B cell (primary cell): Measurements from ENCODE around the gene DDRGK1. TPM values are rescaled to one million over a fixed set of nuclear protein-coding genes. Genes with fewer than 3 reads are reported as not detected.

ENCODE experiments used
- ATAC-seq: fragments of 200-7000 bp; cut with Tn5 transposase; one replicate; pipeline ENCODE4 v1.10.0; 2021; ENCODE audit warnings: low read depth, mild to moderate bottlenecking, moderate number of reproducible peaks, moderate library complexity
- CTCF ChIA-PET: fragments of 350-600 bp; sonication (Branson Sonifier 250); formaldehyde crosslinking; loops from one replicate; lab custom pipeline; 2021; ENCODE audit warnings: antibody characterized with exemption, inconsistent platforms; lab: Charles Lee
- POLR2A ChIA-PET: fragments of 350-600 bp; sonication (Branson Sonifier 250); formaldehyde crosslinking; loops from one replicate; lab custom pipeline; 2021; ENCODE audit warnings: antibody characterized with exemption; lab: Charles Lee
- DNase-seq: peaks from one replicate; pipeline ENCODE4 v3.0.0; 2013
- H2AFZ ChIP-seq: 2 replicates; pipeline ENCODE4 v1.6.1; 2012; ENCODE audit warnings: mild to moderate bottlenecking, low read depth, low read length; ENCODE audit not compliant: insufficient read depth, poor library complexity, severe bottlenecking
- H3K27ac ChIP-seq, 2 donors: 1 replicate in 1 of 2; 2 replicates in 1 of 2; pipeline ENCODE4 v1.5.1; 2012 to 2013; ENCODE audit warnings: low read length in 2 of 2, mild to moderate bottlenecking in 2 of 2, moderate library complexity in 1 of 2
- H3K27me3 ChIP-seq, 4 experiments: fragments of 200-600 bp in 1 of 4; sonication (generic) in 1 of 4; replicated peaks in 1 of 4; 1 replicate in 2 of 4; 2 replicates in 2 of 4; pipeline versions ENCODE4 v1.6.1 to v1.7.0; 2013 to 2016; ENCODE audit warnings: low read length in 3 of 4, mild to moderate bottlenecking in 2 of 4, mixed read lengths in 1 of 4, moderate library complexity in 1 of 4; ENCODE audit not compliant: insufficient read depth in 4 of 4, control insufficient read depth in 3 of 4; ENCODE audit errors: control extremely low read depth in 1 of 4
- H3K36me3 ChIP-seq, 2 experiments: replicated peaks in 1 of 2; 1 replicate in 1 of 2; 2 replicates in 1 of 2; pipeline versions ENCODE4 v1.6.1 to v1.7.1; 2013; ENCODE audit warnings: low read length in 1 of 2; ENCODE audit not compliant: insufficient read depth in 2 of 2, control insufficient read depth in 1 of 2; ENCODE audit errors: control extremely low read depth in 1 of 2, extremely low read depth in 1 of 2
- H3K4me1 ChIP-seq, 2 donors: fragments of 200-600 bp in 1 of 2; sonication (generic) in 1 of 2; 1 replicate in 1 of 2; 2 replicates in 1 of 2; pipeline versions ENCODE4 v1.5.1 to v1.6.1; 2013 to 2017; ENCODE audit warnings: low read length in 2 of 2; ENCODE audit not compliant: control insufficient read depth in 2 of 2, insufficient read depth in 2 of 2
- H3K4me2 ChIP-seq: replicated peaks from 2 replicates; pipeline ENCODE3; 2012; ENCODE audit warnings: mild to moderate bottlenecking, low read depth, low read length; ENCODE audit not compliant: poor library complexity, severe bottlenecking
- H3K4me3 ChIP-seq, 5 experiments: fragments of 200-600 bp in 1 of 5; sonication (generic) in 1 of 5; 1 replicate in 3 of 5; 2 replicates in 2 of 5; pipeline versions ENCODE4 v1.5.1 to v1.7.0; 2011 to 2016; ENCODE audit warnings: low read length in 4 of 5, mild to moderate bottlenecking in 4 of 5, low read depth in 2 of 5, control low read depth in 1 of 5, moderate library complexity in 1 of 5; ENCODE audit not compliant: insufficient read depth in 1 of 5; ENCODE audit errors: control extremely low read depth in 1 of 5, extremely low read depth in 1 of 5
- H3K79me2 ChIP-seq: fragments of 200-600 bp; sonication (generic); one replicate; pipeline ENCODE4 v1.6.0; 2016; ENCODE audit warnings: low read length; ENCODE audit not compliant: control insufficient read depth, insufficient read depth
- H3K9ac ChIP-seq: fragments of 200-600 bp; sonication (generic); 2 replicates; pipeline ENCODE4 v1.6.1; 2017; ENCODE audit warnings: mild to moderate bottlenecking, low read length, moderate library complexity
- H3K9me3 ChIP-seq, 3 donors: one replicate each; pipeline versions ENCODE4 v1.6.1 to v1.7.1; 2013; ENCODE audit warnings: low read length in 2 of 3; ENCODE audit not compliant: control insufficient read depth in 2 of 3, insufficient read depth in 1 of 3; ENCODE audit errors: control extremely low read depth in 1 of 3
- H4K20me1 ChIP-seq: 2 replicates; pipeline ENCODE4 v1.6.0; 2012; ENCODE audit warnings: mild to moderate bottlenecking, low read length; ENCODE audit not compliant: insufficient read depth, control insufficient read depth, poor library complexity, severe bottlenecking
- H3K27ac Mint-ChIP-seq: one replicate; pipeline ENCODE4 v1.8.0; 2021; ENCODE audit warnings: mixed read lengths
- H3K27me3 Mint-ChIP-seq: one replicate; pipeline ENCODE4 v1.8.0; 2021; ENCODE audit warnings: mixed read lengths
- H3K4me1 Mint-ChIP-seq: one replicate; pipeline ENCODE4 v1.8.0; 2021; ENCODE audit warnings: mixed read lengths
- H3K4me3 Mint-ChIP-seq: one replicate; pipeline ENCODE4 v1.8.0; 2021; ENCODE audit warnings: mixed read lengths
- H3K9me3 Mint-ChIP-seq: one replicate; pipeline ENCODE4 v1.8.0; 2022; ENCODE audit warnings: mixed read lengths; ENCODE audit not compliant: insufficient read depth
- CTCF ChIP-seq: fragments of 200-600 bp; IDR thresholded peaks from one replicate; pipeline ENCODE4 v1.8.0; 2022; ENCODE audit warnings: antibody characterized with exemption, mild to moderate bottlenecking
- EZH2 ChIP-seq: IDR thresholded peaks from 2 replicates; pipeline ENCODE4 v1.6.1; 2012; ENCODE audit warnings: borderline replicate concordance, low read depth, mild to moderate bottlenecking, moderate library complexity, low read length; ENCODE audit not compliant: insufficient read depth, poor library complexity, severe bottlenecking
- WGBS: methylation state at CpG from one replicate; pipeline ENCODE4 v1.1.5; 2013; ENCODE audit warnings: missing lambda C conversion rate; ENCODE audit not compliant: insufficient coverage; 5-methylcytosine and 5-hydroxymethylcytosine counted together
- intact Hi-C: fragments of 100-400 bp; cut with micrococcal nuclease; formaldehyde crosslinking; loops from one replicate; pipeline ENCODE4 v1.10.0; 2022
- polyA plus RNA-seq: library from polyadenylated mRNA; depleted of rRNA; stranded (reverse); fragments of >200 nt; gene quantifications from 2 replicates; pipeline ENCODE4 v1.2.3, GENCODE V29; 2012
- total RNA-seq, 2 donors: library from RNA; stranded (reverse); fragments of 120-200 nt in 1 of 2; gene quantifications; 1 replicate in 1 of 2; 2 replicates in 1 of 2; pipeline versions ENCODE4 v1.2.3 to v1.2.4, GENCODE V29; 2013 to 2022

DDRGK1 gene
- total and polyA plus RNA-seq, 2 donors (not counting 1 experiment from before 2014, with no cell fraction given): 35.6 to 51.9 TPM

GRCh38 chr20:3158968-3159431, 45.5 kb downstream of the DDRGK1 start:
- DNase-seq (no peak), ATAC-seq (peak; percentile 4)
- Mint-ChIP-seq H3K9me3 (no peaks in the 10 kb centered on the region), H3K4me3 (peak overlapping the region; percentile 98), H3K27ac (peak overlapping the region; percentile 94), H3K27me3 (no peaks in the 10 kb centered on the region), H3K4me1 (peaks cover 47% of the 10 kb centered on the region)
- H3K4me1 ChIP-seq: peaks cover 34 to 38% of the 10 kb centered on the region in 2 donors
- peaks cover 0 to 5% (median 0%) of the 10 kb centered on the region in 4 experiments for H3K27me3 ChIP-seq
- POLR2A ChIA-PET: interaction anchor here (0.5 to 1.2 kb wide), 2 partner anchors 249 to 937 kb away, joined by 3 to 7 read pairs; no protein-coding TSS in a partner anchor
- TF ChIP-seq EZH2 (no peak), CTCF (no peak)
- peak overlapping the region; percentile 83 to 98 (median 94) for H3K4me3 ChIP-seq
- CTCF ChIA-PET: interaction anchor here (0.8 to 1.1 kb wide), 3 partner anchors 10 to 64 kb away, joined by 3 to 4 read pairs (median 3); no protein-coding TSS in a partner anchor
- peak overlapping the region; percentile 89 for H3K9ac ChIP-seq
- H3K4me2 ChIP-seq: peak overlapping the region; percentile 74
- H3K79me2 ChIP-seq: peaks cover 67% of the 10 kb centered on the region
- 6% methylated on average over 7 of the region's 10 CpGs for WGBS
- intact Hi-C loops: loop anchor here (1.0 to 10.0 kb wide), 4 partner anchors 14 to 84 kb away; partner anchors contain the start of genes DDRGK1, LZTS3 and OXT
- no peaks in the 10 kb centered on the region for H3K9me3 ChIP-seq
- peak overlapping the region; percentile 69 to 90 for H3K27ac ChIP-seq
- peaks cover 0 to 6% of the 10 kb centered on the region in 2 experiments for H3K36me3 ChIP-seq
- peak overlapping the region; percentile 94 for H2AFZ ChIP-seq
- H4K20me1 ChIP-seq: peaks cover 39% of the 10 kb centered on the region

DNA sequence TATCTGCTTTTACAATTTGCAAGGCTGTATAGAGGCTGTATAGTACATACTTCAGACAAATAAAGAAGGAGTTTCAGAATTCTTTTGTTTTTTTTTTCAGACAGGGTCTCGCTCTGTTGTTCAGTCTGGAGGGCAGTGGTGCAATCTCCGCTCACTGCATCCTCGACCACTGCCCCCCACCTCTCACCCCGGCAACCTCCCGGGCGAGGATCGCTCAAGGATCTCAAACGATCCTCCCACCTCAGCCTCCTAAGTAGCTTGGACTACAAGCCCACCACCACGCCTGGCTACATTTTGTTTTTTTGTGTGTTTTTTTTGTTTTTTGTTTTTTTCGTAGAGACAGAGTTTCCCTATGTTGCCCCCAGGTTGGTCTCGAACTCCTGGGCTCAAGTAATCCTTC, 46.7 kb downstream of the DDRGK1 start:
- Histone ChIP-seq H4K20me1 (peaks cover 48% of the 10 kb centered on the region), H3K79me2 (peaks cover 77% of the 10 kb centered on the region), H3K36me3 (peaks cover 0 to 6% of the 10 kb centered on the region in 2 experiments), H3K4me2 (peak overlapping the region; percentile 74), H3K27me3 (no peaks in the 10 kb centered on the region), H3K9ac (peak overlapping the region; percentile 25), H3K27ac (peak overlapping the region in 1 of 2 donors; percentile 48), H2AFZ (no peak overlapping the region), H3K9me3 (no peaks in the 10 kb centered on the region), H3K4me1 (peaks cover 34 to 38% of the 10 kb centered on the region in 2 donors), H3K4me3 (no peak overlapping the region)
- peak overlapping the region; percentile 74 for H3K27ac Mint-ChIP-seq
- peak overlapping the region; percentile 67 for H3K4me3 Mint-ChIP-seq
- ATAC-seq (no peak), DNase-seq (no peak)
- TF ChIP-seq EZH2: no peak
- TF ChIP-seq CTCF: no peak
- CTCF ChIA-PET: interaction anchor here (1.1 kb wide), 1 partner anchor 104 kb away, joined by 5 read pairs; no protein-coding TSS in a partner anchor
- H3K9me3 Mint-ChIP-seq: no peaks in the 10 kb centered on the region
- peaks cover 55% of the 10 kb centered on the region for H3K4me1 Mint-ChIP-seq
- POLR2A ChIA-PET: no interaction called here
- intact Hi-C loops: loop anchor here (1.0 to 10.0 kb wide), 4 partner anchors 44 to 113 kb away; partner anchors contain the start of genes DDRGK1 and OXT
- no peaks in the 10 kb centered on the region for H3K27me3 Mint-ChIP-seq
- WGBS: 86% methylated on average over 4 of the region's 11 CpGs
